Measurements from ENCODE around the gene FABP3.

The FABP3 gene

GRCh38 chr1:31371121-31371959 lies 1.5 kb downstream of the FABP3 start:
- DNase-seq: no peak

GRCh38 chr1:31370565-31370964 lies 2.3 kb downstream of the FABP3 start:
- DNase-seq: no peak

- no peak for DNase-seq
These were observed 2.9 kb downstream of the FABP3 start for GRCh38 chr1:31370021-31370420.

GRCh38 chr1:31368611-31369107 lies 4.2 kb downstream of the FABP3 start:
- DNase-seq: no peak

GRCh38 chr1:31366796-31367195 lies 6.1 kb downstream of the FABP3 start:
- peak; percentile 70 for DNase-seq

GRCh38 chr1:31364561-31365250 lies 8.2 kb downstream of the FABP3 start:
- no peak for DNase-seq

- no peak for DNase-seq
These were observed 10.8 kb downstream of the FABP3 start for GRCh38 chr1:31362032-31362431.

- no peak for DNase-seq
These were observed 11.3 kb downstream of the FABP3 start for GRCh38 chr1:31361607-31362006.

GRCh38 chr1:31356427-31356826 lies 16.4 kb downstream of the FABP3 start:
- no peak for DNase-seq

GRCh38 chr1:31354283-31354682 lies 18.6 kb downstream of the FABP3 start:
- no peak for DNase-seq

- no peak for DNase-seq
These were observed 24.4 kb downstream of the FABP3 start for GRCh38 chr1:31348449-31348848.

- no peak for DNase-seq
These were observed 26.1 kb downstream of the FABP3 start for GRCh38 chr1:31346785-31347184.

- no peak for DNase-seq
These were observed 27.2 kb downstream of the FABP3 start for GRCh38 chr1:31345635-31346034.

- DNase-seq: no peak
These were observed 28.4 kb downstream of the FABP3 start for GRCh38 chr1:31344503-31344902.

- no peak for DNase-seq
These were observed 36.0 kb downstream of the FABP3 start for GRCh38 chr1:31336687-31337467.

GRCh38 chr1:31335007-31335406 lies 37.9 kb downstream of the FABP3 start:
- DNase-seq: peak; percentile 58

GRCh38 chr1:31327381-31327780 lies 45.5 kb downstream of the FABP3 start:
- no peak for DNase-seq

- peak; percentile 57 for DNase-seq
These were observed 46.4 kb downstream of the FABP3 start for GRCh38 chr1:31326461-31326860.

GRCh38 chr1:31324992-31325391 lies 47.9 kb downstream of the FABP3 start:
- DNase-seq: no peak

- no peak for DNase-seq
These were observed 48.8 kb downstream of the FABP3 start for GRCh38 chr1:31324093-31324492.

- DNase-seq: no peak
These were observed 54.7 kb downstream of the FABP3 start for GRCh38 chr1:31318146-31318545.

GRCh38 chr1:31315902-31316301 lies 57.0 kb downstream of the FABP3 start:
- no peak for DNase-seq
